ENCODE measurements around the gene ZNF608. TPM values are rescaled to one million over a fixed set of nuclear protein-coding genes. Genes with fewer than 3 reads are reported as not detected.

Gene ZNF608
- total and polyA plus RNA-seq, 5 experiments from 2014 or later, result 0.47 to 0.66 TPM; not detected in 3

DNA sequence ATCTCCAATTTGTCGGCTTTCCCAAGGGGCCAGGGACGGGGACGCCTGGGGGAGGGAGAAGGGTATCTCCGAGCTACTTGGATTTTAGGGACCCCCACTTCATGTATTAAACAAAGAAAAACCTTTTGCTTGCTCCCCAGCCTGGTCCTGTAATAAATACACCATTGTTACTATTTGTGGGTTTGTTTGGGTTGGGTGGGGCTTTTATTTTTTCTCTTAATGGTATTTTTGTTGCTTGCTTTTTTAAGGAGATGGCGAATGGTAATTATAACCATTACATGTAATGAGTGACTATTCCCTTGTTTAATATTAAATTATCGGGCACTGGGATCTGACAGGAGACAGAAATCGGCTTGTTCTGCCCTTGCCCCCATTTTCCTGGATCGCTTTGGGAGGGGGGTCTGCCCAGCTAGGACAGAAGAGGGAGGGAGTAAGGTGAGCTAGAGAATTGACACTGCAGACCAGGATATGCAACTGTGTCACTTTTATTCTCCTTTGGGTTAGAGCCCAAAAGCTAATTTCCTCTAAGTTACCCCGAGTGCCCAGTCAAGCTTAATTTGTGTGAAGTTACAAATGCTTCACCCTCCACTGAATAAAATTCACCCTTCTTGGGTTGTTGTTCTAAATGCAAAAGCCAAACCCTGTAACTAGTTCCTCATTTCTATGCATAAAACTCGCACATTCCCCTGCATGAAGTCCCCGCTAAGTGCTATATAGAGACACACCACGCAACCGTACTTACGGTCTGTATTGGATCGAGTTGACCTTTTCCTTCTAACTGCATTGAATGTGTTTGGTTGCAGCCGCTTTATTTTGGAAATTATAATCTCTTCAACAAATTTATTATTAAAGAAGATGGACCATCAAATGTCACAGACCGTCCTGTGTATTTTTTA, 1.6 kb upstream of the ZNF608 start:
- POLR2A ChIA-PET, result no interaction called here
- Mint-ChIP-seq H3K27me3 (peaks cover 26 to 53% (median 43%) of the 10 kb centered on the region in 5 donors), H3K4me1 (peaks cover 13 to 37% (median 32%) of the 10 kb centered on the region in 4 donors), H3K27ac (peak overlapping the region in 2 of 10 donors; percentile 79 to 80), H3K9me3 (peaks cover 0 to 12% (median 3%) of the 10 kb centered on the region in 9 donors), H3K36me3 (peaks cover 0 to 5% (median 2%) of the 10 kb centered on the region in 3 donors), H3K4me3 (peak overlapping the region; percentile 38 to 86 (median 67))
- DNase-seq (peak in 1 of 10 donors; percentile 16), ATAC-seq (peak in 1 of 2 donors; percentile 71)

- peaks cover 13 to 37% (median 32%) of the 10 kb centered on the region in 4 donors for H3K4me1 Mint-ChIP-seq
- POLR2A ChIA-PET, result no interaction called here
- H3K36me3 Mint-ChIP-seq, result peaks cover 0 to 5% (median 2%) of the 10 kb centered on the region in 3 donors
- peaks cover 0 to 12% (median 3%) of the 10 kb centered on the region in 9 donors for H3K9me3 Mint-ChIP-seq
- peak overlapping the region; percentile 48 to 86 (median 67) for H3K4me3 Mint-ChIP-seq
- H3K27me3 Mint-ChIP-seq, result peaks cover 21 to 50% (median 40%) of the 10 kb centered on the region in 5 donors
- H3K27ac Mint-ChIP-seq, result peak overlapping the region in 2 of 10 donors; percentile 79 to 80
- ATAC-seq, result no peak
- DNase-seq, result peak in 1 of 10 donors; percentile 22
Observed at GRCh38 chr5:124746916-124747790, 714 bp upstream of the ZNF608 start.

- peaks cover 0 to 5% (median 0%) of the 10 kb centered on the region in 3 donors for H3K36me3 Mint-ChIP-seq
- POLR2A ChIA-PET, result no interaction called here
- H3K27ac Mint-ChIP-seq, result no peak overlapping the region
- H3K4me3 Mint-ChIP-seq, result peak overlapping the region in 2 of 10 donors; percentile 14 to 86
- no peak for DNase-seq
- no peak for ATAC-seq
- H3K9me3 Mint-ChIP-seq, result peaks cover 0 to 14% (median 0%) of the 10 kb centered on the region in 9 donors
- H3K27me3 Mint-ChIP-seq, result peaks cover 7 to 41% (median 36%) of the 10 kb centered on the region in 5 donors
- peaks cover 13 to 46% (median 32%) of the 10 kb centered on the region in 4 donors for H3K4me1 Mint-ChIP-seq
Observed at GRCh38 chr5:124745007-124745927, 1.2 kb downstream of the ZNF608 start.

DNA sequence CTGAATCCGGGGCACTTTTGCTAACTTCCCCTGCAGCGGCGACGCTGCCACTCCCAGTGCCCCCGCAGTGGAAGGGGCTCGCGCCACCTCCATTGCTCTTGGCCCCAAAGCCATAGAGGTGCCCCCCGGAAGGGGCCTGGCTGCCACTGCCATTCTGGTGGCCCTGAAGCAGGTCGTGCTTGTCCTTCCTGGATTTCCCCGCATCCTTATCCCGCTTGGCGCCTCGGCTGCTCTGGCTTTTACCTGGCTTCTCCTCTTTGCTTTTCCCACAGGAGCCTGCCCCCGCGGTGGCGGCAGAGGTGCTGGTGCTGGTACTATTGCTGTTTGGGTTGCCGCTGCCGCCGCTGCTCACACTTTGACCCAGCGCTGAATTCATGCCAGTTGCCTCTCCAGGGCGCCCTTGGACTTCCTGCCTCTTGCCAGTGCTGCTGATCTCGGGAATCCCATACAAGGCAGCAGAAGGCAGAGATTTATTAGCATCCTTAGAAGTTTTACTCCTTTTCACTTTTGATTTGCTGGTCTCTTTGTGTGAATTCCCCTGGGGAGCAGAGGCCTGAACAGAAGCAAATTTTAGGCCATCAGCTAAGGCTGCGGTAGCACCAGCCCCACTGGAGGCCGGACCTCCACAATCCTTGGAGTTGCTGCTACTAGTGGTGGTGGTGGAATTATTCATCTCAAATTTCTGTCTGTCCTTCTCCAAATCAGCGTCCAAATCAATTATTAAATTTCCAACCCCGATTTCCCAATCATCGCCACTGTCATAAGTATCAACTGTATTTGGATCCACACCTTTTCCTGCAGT, 2.1 kb downstream of the ZNF608 start:
- peaks cover 0 to 5% (median 0%) of the 10 kb centered on the region in 3 donors for H3K36me3 Mint-ChIP-seq
- peaks cover 11 to 45% (median 37%) of the 10 kb centered on the region in 5 donors for H3K27me3 Mint-ChIP-seq
- no peak overlapping the region for H3K27ac Mint-ChIP-seq
- H3K4me3 Mint-ChIP-seq, result no peak overlapping the region
- DNase-seq (no peak), ATAC-seq (no peak)
- peaks cover 0 to 14% (median 0%) of the 10 kb centered on the region in 9 donors for H3K9me3 Mint-ChIP-seq
- H3K4me1 Mint-ChIP-seq, result peaks cover 13 to 46% (median 32%) of the 10 kb centered on the region in 4 donors
- POLR2A ChIA-PET, result no interaction called here

DNA sequence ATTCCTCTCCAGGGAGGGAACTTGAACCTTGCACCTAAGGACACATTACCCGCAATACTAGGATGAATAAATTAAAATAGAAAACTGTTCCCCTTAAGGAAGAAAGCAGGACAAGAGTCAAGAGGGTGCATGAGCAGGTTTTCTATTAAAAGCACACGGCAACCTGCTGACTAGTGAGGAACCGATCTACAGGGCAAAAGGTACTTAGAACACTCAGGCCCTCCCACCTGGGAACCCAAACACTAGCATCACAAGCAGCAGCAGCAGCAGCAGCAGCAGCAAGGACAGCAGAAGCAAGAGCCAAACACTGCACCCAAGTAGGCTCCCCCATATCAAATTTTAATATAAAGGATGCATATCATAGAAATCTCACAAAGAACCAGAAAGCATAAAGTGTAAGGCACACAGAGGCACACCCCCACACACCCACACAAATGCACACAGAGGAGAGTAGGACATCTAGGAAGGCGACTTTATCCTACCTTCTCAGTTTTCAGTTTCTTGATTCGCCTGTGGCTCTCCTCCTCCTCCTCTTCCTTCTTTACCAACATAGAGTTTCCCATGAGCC, 2.8 kb downstream of the ZNF608 start:
- Mint-ChIP-seq H3K27ac (no peak overlapping the region), H3K9me3 (peaks cover 0 to 11% (median 0%) of the 10 kb centered on the region in 9 donors), H3K4me1 (peaks cover 9 to 42% (median 26%) of the 10 kb centered on the region in 4 donors), H3K4me3 (no peak overlapping the region), H3K36me3 (peaks cover 0 to 5% (median 0%) of the 10 kb centered on the region in 3 donors), H3K27me3 (peaks cover 16 to 44% (median 35%) of the 10 kb centered on the region in 5 donors)
- POLR2A ChIA-PET, result no interaction called here
- ATAC-seq (no peak), DNase-seq (no peak)

GRCh38 chr5:124742983-124743601, 3.3 kb downstream of the ZNF608 start:
- H3K36me3 Mint-ChIP-seq, result peaks cover 0 to 5% (median 0%) of the 10 kb centered on the region in 3 donors
- no peak for DNase-seq
- POLR2A ChIA-PET, result no interaction called here
- no peak overlapping the region for H3K4me3 Mint-ChIP-seq
- H3K9me3 Mint-ChIP-seq, result peaks cover 0 to 11% (median 0%) of the 10 kb centered on the region in 9 donors
- peaks cover 8 to 39% (median 22%) of the 10 kb centered on the region in 4 donors for H3K4me1 Mint-ChIP-seq
- ATAC-seq, result no peak
- H3K27ac Mint-ChIP-seq, result no peak overlapping the region
- H3K27me3 Mint-ChIP-seq, result peaks cover 20 to 47% (median 32%) of the 10 kb centered on the region in 5 donors

DNA sequence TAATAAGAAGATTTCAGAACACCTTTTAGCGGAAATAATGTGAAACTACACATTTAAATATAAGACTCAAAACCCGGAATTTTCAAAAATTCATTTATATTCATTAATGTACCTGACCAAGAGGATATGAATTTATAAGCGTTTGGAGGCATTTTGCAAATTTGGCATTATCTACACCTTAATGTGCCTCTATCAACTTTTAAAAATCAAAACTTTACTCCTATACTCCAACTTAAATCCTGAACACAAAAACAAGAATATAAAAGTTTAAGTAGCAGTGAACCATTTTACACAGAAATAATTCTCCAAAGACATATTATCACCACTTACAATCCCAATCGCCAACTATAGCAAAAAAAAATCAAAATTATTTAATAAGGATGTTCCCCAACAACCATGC, 3.9 kb downstream of the ZNF608 start:
- POLR2A ChIA-PET, result no interaction called here
- Mint-ChIP-seq H3K4me3 (no peak overlapping the region), H3K9me3 (peaks cover 0 to 8% (median 0%) of the 10 kb centered on the region in 9 donors), H3K4me1 (peaks cover 5 to 34% (median 16%) of the 10 kb centered on the region in 4 donors), H3K27ac (no peak overlapping the region), H3K36me3 (peaks cover 0 to 5% (median 0%) of the 10 kb centered on the region in 3 donors), H3K27me3 (peaks cover 14 to 41% (median 28%) of the 10 kb centered on the region in 5 donors)
- DNase-seq (no peak), ATAC-seq (no peak)

DNA sequence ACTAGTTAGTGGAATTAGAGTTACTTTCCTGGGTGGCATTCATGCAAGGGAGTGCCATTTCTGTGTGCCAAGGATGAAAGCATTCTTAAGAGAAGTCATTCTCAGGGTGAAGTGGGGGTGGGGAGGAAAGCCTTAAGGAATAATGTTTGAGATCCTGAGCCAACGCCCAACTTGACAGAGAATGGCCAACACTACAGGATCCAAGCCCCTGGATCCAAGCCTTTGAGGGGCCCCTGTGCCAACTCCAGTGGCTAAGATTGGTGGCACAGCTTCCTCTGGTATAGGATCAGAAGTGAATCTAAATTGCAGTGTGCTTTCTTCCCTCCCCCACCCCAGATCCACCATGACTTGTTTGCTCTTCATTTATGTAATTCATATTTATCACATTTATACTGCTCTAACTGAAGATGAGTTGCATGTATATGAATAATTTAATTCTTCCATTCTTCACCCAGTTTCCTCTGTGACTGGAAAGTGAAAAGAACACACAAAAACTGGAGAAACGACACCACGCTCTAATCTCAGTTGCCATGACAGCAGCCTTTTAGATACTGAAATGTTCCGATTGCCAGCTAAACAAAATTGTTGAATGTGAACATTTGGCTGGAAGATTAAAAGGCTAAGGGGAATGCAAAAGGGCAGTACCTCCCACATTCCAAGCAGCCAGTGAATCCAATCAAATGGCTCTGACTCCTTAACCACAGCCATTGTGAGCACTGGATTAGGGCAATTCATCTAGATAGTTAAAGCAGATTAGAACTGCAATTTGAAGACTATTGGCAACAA, 4.5 kb downstream of the ZNF608 start:
- Mint-ChIP-seq H3K36me3 (peaks cover 0 to 5% (median 0%) of the 10 kb centered on the region in 3 donors), H3K9me3 (peaks cover 0 to 5% (median 0%) of the 10 kb centered on the region in 9 donors), H3K4me3 (no peak overlapping the region), H3K27me3 (peaks cover 10 to 38% (median 25%) of the 10 kb centered on the region in 5 donors), H3K27ac (no peak overlapping the region), H3K4me1 (peaks cover 5 to 33% (median 10%) of the 10 kb centered on the region in 4 donors)
- POLR2A ChIA-PET, result no interaction called here
- DNase-seq (no peak), ATAC-seq (no peak)

- POLR2A ChIA-PET, result no interaction called here
- Mint-ChIP-seq H3K36me3 (peaks cover 0 to 5% (median 0%) of the 10 kb centered on the region in 3 donors), H3K4me3 (no peak overlapping the region), H3K27ac (no peak overlapping the region), H3K9me3 (peaks cover 0 to 5% (median 0%) of the 10 kb centered on the region in 9 donors), H3K4me1 (peaks cover 0 to 32% (median 2%) of the 10 kb centered on the region in 4 donors), H3K27me3 (peaks cover 6 to 33% (median 17%) of the 10 kb centered on the region in 5 donors)
- ATAC-seq, result no peak
- no peak for DNase-seq
Observed at GRCh38 chr5:124740991-124741583, 5.4 kb downstream of the ZNF608 start.
